NCI-H187 treated with DMSO at 0.1 percent for 48 hours (cell line): ENCODE measurements around the gene CKS1B.

Experiments used
- DNase-seq: peaks from one replicate; lab custom pipeline; 2025; lab: John Stamatoyannopoulos, UW

Gene CKS1B

GRCh38 chr1:155002464-155003226 is 28.2 kb downstream of the CKS1B start, which contains the start of gene ZBTB7B:
Gene ZBTB7B, plus strand, starts transcription at chr1:155002802. Its CDS starts 11,859 bp downstream, at chr1:155014661.
- DNase-seq = no peak

- DNase-seq = no peak
Observed at GRCh38 chr1:155003227-155003765, 28.8 kb downstream of the CKS1B start.

- no peak for DNase-seq
Observed at GRCh38 chr1:155003766-155004351, 29.4 kb downstream of the CKS1B start.

GRCh38 chr1:155004352-155005075 is 30.0 kb downstream of the CKS1B start:
- no peak for DNase-seq

GRCh38 chr1:155005076-155006011 is 30.9 kb downstream of the CKS1B start:
- no peak for DNase-seq

- no peak for DNase-seq
Observed at GRCh38 chr1:155006601-155007101, 32.2 kb downstream of the CKS1B start.

- no peak for DNase-seq
Observed at GRCh38 chr1:155007251-155007828, 32.9 kb downstream of the CKS1B start.

GRCh38 chr1:155008015-155008941 is 33.8 kb downstream of the CKS1B start:
- DNase-seq = no peak

- DNase-seq = no peak
Observed at GRCh38 chr1:155009221-155009711, 34.8 kb downstream of the CKS1B start.

GRCh38 chr1:155009742-155010141 is 35.3 kb downstream of the CKS1B start:
- DNase-seq = no peak

GRCh38 chr1:155010211-155010918 is 35.9 kb downstream of the CKS1B start:
- no peak for DNase-seq

- DNase-seq = no peak
Observed at GRCh38 chr1:155011004-155011416, 36.5 kb downstream of the CKS1B start.

GRCh38 chr1:155011437-155012025 is 37.0 kb downstream of the CKS1B start:
- DNase-seq = no peak

- peak; percentile 96 for DNase-seq
Observed at GRCh38 chr1:155012026-155012546, 37.6 kb downstream of the CKS1B start.

GRCh38 chr1:155012776-155013602 is 38.5 kb downstream of the CKS1B start:
- no peak for DNase-seq

GRCh38 chr1:155013632-155014031 is 39.2 kb downstream of the CKS1B start:
- DNase-seq = no peak

- no peak for DNase-seq
Observed at GRCh38 chr1:155014709-155015508, 40.4 kb downstream of the CKS1B start.
